ENCODE data around the gene HEMGN. TPM values are rescaled to one million over a fixed set of nuclear protein-coding genes. Genes with fewer than 3 reads are reported as not detected.

The HEMGN gene
- total and polyA plus RNA-seq, 2 of the 8 experiments (the other 6 are each of a cell fraction or from before 2014, with no cell fraction given) = not detected

DNA sequence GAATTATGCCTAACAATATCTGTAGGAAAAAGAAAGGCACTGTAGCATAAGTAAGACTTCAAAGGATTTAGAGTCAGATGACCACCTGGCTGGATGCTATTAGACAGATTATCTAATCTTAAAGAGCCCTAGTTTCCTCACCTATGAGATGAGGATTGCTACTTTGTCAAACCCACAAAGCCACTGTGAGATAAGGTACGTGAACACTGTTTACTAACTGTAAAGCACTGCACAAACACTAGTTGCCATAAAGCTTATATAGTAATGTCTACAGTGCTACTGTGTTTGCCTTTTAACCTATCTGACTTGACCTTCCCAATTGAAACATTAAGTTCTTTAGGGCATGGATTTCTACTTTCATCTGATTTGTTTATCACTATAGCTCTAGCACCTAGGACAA, 26.0 kb downstream of the HEMGN start:
- Histone ChIP-seq H3K4me2 (ENCODE audit: insufficient read depth in 1 of 2, low read depth in 2 of 2, low read length in 2 of 2) (no peak overlapping the region), H3K4me3 (ENCODE audit: extremely low read depth in 1 of 4, insufficient read depth in 2 of 4, low read depth in 3 of 4, low read length in 4 of 4) (no peak overlapping the region)

More for the DNA sequence above, 26.0 kb downstream of the HEMGN start:
- no peak overlapping the region for H2BK120ac ChIP-seq (replicated peaks; ENCODE audit: low read depth, low read length)
- H3K27me3 ChIP-seq (replicated peaks in 1 of 4; ENCODE audit: control insufficient read depth in 3 of 4, extremely low read depth in 1 of 4, insufficient read depth in 3 of 4, low read length in 3 of 4) = no peaks in the 10 kb centered on the region
- no peak overlapping the region for H2BK20ac ChIP-seq (ENCODE audit: low read length)
- H3K27ac ChIP-seq (ENCODE audit: low read depth, low read length) = no peak overlapping the region
- H3K14ac ChIP-seq (ENCODE audit: insufficient read length) = no peak overlapping the region
- H2BK5ac ChIP-seq (ENCODE audit: low read depth, low read length) = no peak overlapping the region
- ChIA-PET POLR2A (ENCODE audit: partially characterized antibody) (interaction anchor here (1.9 kb wide), 1 partner anchor 10 kb away, joined by 9 read pairs; the partner anchor contains the start of gene TRMO), CTCF (ENCODE audit: partially characterized antibody) (interaction anchor here (1.3 to 4.3 kb wide), 4 partner anchors 11 to 21 kb away, joined by 5 to 34 read pairs (median 18); partner anchors contain the start of gene TRMO)
- DNase-seq (ENCODE audit: low read depth in 1 of 2, low spot score in 2 of 2) = no peak
- H3K56ac ChIP-seq (replicated peaks; ENCODE audit: insufficient read length, low read depth, low read length) = no peak overlapping the region
- H3K79me1 ChIP-seq (ENCODE audit: low read depth, low read length) = peaks cover 3% of the 10 kb centered on the region; the same call in 1 of the 2 replicates
- no peak overlapping the region for H3K23ac ChIP-seq (ENCODE audit: insufficient read length)
- H2BK15ac ChIP-seq (ENCODE audit: low read length) = no peak overlapping the region
- 80% methylated on average over 1 of the region's 1 CpG; no CpG with 5 or more reads in 1 of the 2 experiments for WGBS, 2 experiments (ENCODE audit: extremely low coverage in 1 of 2, insufficient coverage in 1 of 2, insufficient read length in 1 of 2, insufficient replicate concordance in 2 of 2, low coverage in 1 of 2, low lambda C conversion rate in 2 of 2, missing lambda C conversion rate in 1 of 2)
- no peaks in the 10 kb centered on the region for H3K79me2 ChIP-seq (ENCODE audit: control insufficient read depth in 1 of 2, insufficient read depth in 2 of 2, low read length in 2 of 2)
- peaks cover 0 to 4% (median 1%) of the 10 kb centered on the region in 4 experiments; a peak in 3 of 8 replicates for H3K36me3 ChIP-seq (ENCODE audit: control insufficient read depth in 2 of 4, insufficient read depth in 4 of 4, low read length in 3 of 4)
- TF ChIP-seq POLR2A (IDR thresholded peaks at IDR 0.05; ENCODE audit: control extremely low read depth in 1 of 2, low read depth in 2 of 2, low read length in 2 of 2) (no peak), RAD21 (IDR thresholded peaks at IDR 0.05 in 1 of 2, conservative IDR thresholded peaks at IDR 0.05 in 1 of 2; ENCODE audit: low read depth in 2 of 2, low read length in 2 of 2) (no peak), RBBP5 (IDR thresholded peaks at IDR 0.05; ENCODE audit: borderline replicate concordance, low read depth, low read length) (no peak), KDM5A (IDR thresholded peaks at IDR 0.05; ENCODE audit: low read length) (no peak), BACH1 (IDR thresholded peaks at IDR 0.05; ENCODE audit: low read length) (no peak), CEBPB (IDR thresholded peaks at IDR 0.05; ENCODE audit: low read depth, low read length) (no peak), RXRA (IDR thresholded peaks at IDR 0.05; ENCODE audit: insufficient read depth, low read depth, low read length) (no peak), RNF2 (IDR thresholded peaks at IDR 0.05; ENCODE audit: borderline replicate concordance, low read depth, low read length, missing control alignments, poor library complexity, severe bottlenecking) (no peak)
- TF ChIP-seq, protein P1, sequence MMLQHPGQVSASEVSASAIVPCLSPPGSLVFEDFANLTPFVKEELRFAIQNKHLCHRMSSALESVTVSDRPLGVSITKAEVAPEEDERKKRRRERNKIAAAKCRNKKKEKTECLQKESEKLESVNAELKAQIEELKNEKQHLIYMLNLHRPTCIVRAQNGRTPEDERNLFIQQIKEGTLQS (IDR thresholded peaks at IDR 0.05; ENCODE audit: insufficient read depth, low read depth, low read length) = no peak
- H4K8ac ChIP-seq (ENCODE audit: extremely low read depth, insufficient read depth, low read length) = no peak overlapping the region
- H3K23me2 ChIP-seq (ENCODE audit: low read depth, low read length) = no peaks in the 10 kb centered on the region
- FAIRE-seq = no peak
- no peaks in the 10 kb centered on the region for H3K4me1 ChIP-seq (replicated peaks in 1 of 4; ENCODE audit: control insufficient read depth in 3 of 4, insufficient read depth in 4 of 4, low read length in 3 of 4)
- H2AK5ac ChIP-seq (ENCODE audit: low read depth, low read length) = no peak overlapping the region
- H2AFZ ChIP-seq (ENCODE audit: low read length) = no peak overlapping the region
- no peaks in the 10 kb centered on the region for H3K9me3 ChIP-seq (ENCODE audit: insufficient read depth in 2 of 2, low read depth in 1 of 2, low read length in 1 of 2)
- H3K4ac ChIP-seq (replicated peaks; ENCODE audit: insufficient read length, low read depth, low read length) = no peak overlapping the region
- H4K91ac ChIP-seq (replicated peaks; ENCODE audit: insufficient read length, low read length) = no peak overlapping the region
- no peak overlapping the region for H4K5ac ChIP-seq (ENCODE audit: insufficient read length, low read depth, low read length)
- no peak overlapping the region for H3K9ac ChIP-seq (replicated peaks in 1 of 4; ENCODE audit: extremely low read depth in 1 of 4, low read depth in 3 of 4, low read length in 3 of 4)
- no peak overlapping the region for H3K18ac ChIP-seq (ENCODE audit: extremely low read depth, low read length)
- H4K20me1 ChIP-seq (replicated peaks in 1 of 2; ENCODE audit: control insufficient read depth in 1 of 2, insufficient read depth in 2 of 2, low read length in 2 of 2) = peaks cover 0 to 2% of the 10 kb centered on the region in 2 experiments
- H2BK12ac ChIP-seq (ENCODE audit: low read depth, low read length) = no peak overlapping the region
